ENCODE measurements around the gene SOX3. TPM values are rescaled to one million over a fixed set of nuclear protein-coding genes. Genes with fewer than 3 reads are reported as not detected.
A peak's percentile ranks its signal among the peaks of the same experiment; 100 is the strongest.

The SOX3 gene
- 1 to 10 TPM in 1 of 2 donors, under 1 TPM in 1; 0.27 to 2.0 TPM for total RNA-seq
- 29.3 TPM for polyA plus RNA-seq (2013, experiment 1 of 2)
- 18.7 TPM for polyA plus RNA-seq (2013, experiment 2 of 2)
- long read RNA-seq, experiment 1: 0 reads
- long read RNA-seq, experiment 2, partial matches to known transcripts: 0 of 1 reads
- long read RNA-seq, experiment 2, other reads (novel, unspliced or antisense): 0 of 1 reads
- long read RNA-seq, experiment 3, partial matches to known transcripts: 0 of 1 reads
- long read RNA-seq, experiment 3, other reads (novel, unspliced or antisense): 0 of 1 reads
- long read RNA-seq, experiment 4: 0 reads

GRCh38 chrX:140504371-140505324, at the start of gene SOX3:
SOX3 (minus strand) TSS chrX:140505069; CDS start chrX:140505060, 9 bp downstream.
- Histone ChIP-seq H3K27ac (ENCODE audit: low read depth, low read length) (no peak within 1 kb of the TSS), H3K9ac (ENCODE audit: extremely low read depth, low read length, poor library complexity, severe bottlenecking) (no peak within 1 kb of the TSS), H3K4me1 (ENCODE audit: control insufficient read depth, insufficient read depth, low read length) (no peaks in the 10 kb centered on the region), H3K27me3 (ENCODE audit: control insufficient read depth, insufficient read depth, low read length, poor library complexity, severe bottlenecking) (peaks cover 95% of the 10 kb centered on the region), H3K4me3 (ENCODE audit: low read length) (peak within 1 kb of the TSS; percentile 45), H3K9me3 (ENCODE audit: control insufficient read depth, low read length) (no peaks in the 10 kb centered on the region), H3K36me3 (ENCODE audit: control insufficient read depth, insufficient read depth, low read length) (no peaks in the 10 kb centered on the region)
- H3K27me3 Mint-ChIP-seq (ENCODE audit: insufficient read depth): peaks cover 96% of the 10 kb centered on the region
- no peaks in the 10 kb centered on the region for H3K9me3 Mint-ChIP-seq
- peaks cover 58% of the 10 kb centered on the region for H3K4me1 Mint-ChIP-seq
- 1% methylated on average over 15 to 87 of the region's 87 CpGs for WGBS, 2 experiments (ENCODE audit: insufficient coverage in 1 of 2, insufficient read length in 1 of 2)
- TF ChIP-seq, protein P1, sequence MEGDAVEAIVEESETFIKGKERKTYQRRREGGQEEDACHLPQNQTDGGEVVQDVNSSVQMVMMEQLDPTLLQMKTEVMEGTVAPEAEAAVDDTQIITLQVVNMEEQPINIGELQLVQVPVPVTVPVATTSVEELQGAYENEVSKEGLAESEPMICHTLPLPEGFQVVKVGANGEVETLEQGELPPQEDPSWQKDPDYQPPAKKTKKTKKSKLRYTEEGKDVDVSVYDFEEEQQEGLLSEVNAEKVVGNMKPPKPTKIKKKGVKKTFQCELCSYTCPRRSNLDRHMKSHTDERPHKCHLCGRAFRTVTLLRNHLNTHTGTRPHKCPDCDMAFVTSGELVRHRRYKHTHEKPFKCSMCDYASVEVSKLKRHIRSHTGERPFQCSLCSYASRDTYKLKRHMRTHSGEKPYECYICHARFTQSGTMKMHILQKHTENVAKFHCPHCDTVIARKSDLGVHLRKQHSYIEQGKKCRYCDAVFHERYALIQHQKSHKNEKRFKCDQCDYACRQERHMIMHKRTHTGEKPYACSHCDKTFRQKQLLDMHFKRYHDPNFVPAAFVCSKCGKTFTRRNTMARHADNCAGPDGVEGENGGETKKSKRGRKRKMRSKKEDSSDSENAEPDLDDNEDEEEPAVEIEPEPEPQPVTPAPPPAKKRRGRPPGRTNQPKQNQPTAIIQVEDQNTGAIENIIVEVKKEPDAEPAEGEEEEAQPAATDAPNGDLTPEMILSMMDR (conservative IDR thresholded peaks at IDR 0.05): no peak
- no peaks in the 10 kb centered on the region for H3K36me3 Mint-ChIP-seq (ENCODE audit: low read depth)
- H3K27ac Mint-ChIP-seq: no peak within 1 kb of the TSS
- peak; percentile 85 for DNase-seq
- H3K4me3 Mint-ChIP-seq: peak within 1 kb of the TSS; percentile 61

DNA sequence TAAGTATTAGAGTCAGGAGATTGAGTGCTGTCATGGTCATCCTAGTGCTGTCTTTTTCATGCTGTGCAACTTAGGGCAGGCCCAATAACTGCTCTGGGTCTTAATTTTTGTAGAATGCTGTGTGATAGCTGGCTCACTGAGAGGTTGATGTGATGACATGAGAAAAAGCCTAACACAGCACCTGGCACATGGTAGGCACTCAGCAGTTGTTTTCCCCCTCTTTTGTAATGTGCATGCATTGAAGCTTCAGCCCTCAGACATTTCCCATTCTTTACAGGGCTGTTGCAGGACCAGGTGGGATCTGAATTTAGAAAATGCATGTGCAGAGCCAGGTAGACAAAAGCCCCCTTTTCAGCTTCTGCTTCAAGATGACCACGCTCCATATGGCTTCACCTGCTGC, 44.1 kb upstream of the SOX3 start:
- Mint-ChIP-seq H3K9me3 (no peaks in the 10 kb centered on the region), H3K27me3 (ENCODE audit: insufficient read depth) (peaks cover 35% of the 10 kb centered on the region), H3K27ac (no peak overlapping the region), H3K36me3 (ENCODE audit: low read depth) (no peaks in the 10 kb centered on the region), H3K4me3 (no peak overlapping the region), H3K4me1 (peaks cover 27% of the 10 kb centered on the region)
- Histone ChIP-seq H3K4me1 (ENCODE audit: control insufficient read depth, insufficient read depth, low read length) (peaks cover 2% of the 10 kb centered on the region), H3K36me3 (ENCODE audit: control insufficient read depth, insufficient read depth, low read length) (no peaks in the 10 kb centered on the region), H3K9ac (ENCODE audit: extremely low read depth, low read length, poor library complexity, severe bottlenecking) (no peak overlapping the region), H3K9me3 (ENCODE audit: control insufficient read depth, low read length) (no peaks in the 10 kb centered on the region), H3K4me3 (ENCODE audit: low read length) (no peak overlapping the region), H3K27me3 (ENCODE audit: control insufficient read depth, insufficient read depth, low read length, poor library complexity, severe bottlenecking) (no peaks in the 10 kb centered on the region), H3K27ac (ENCODE audit: low read depth, low read length) (no peak overlapping the region)
- WGBS, 2 experiments (ENCODE audit: insufficient coverage in 1 of 2, insufficient read length in 1 of 2): 92% methylated on average over 1 of the region's 1 CpG; no CpG with 5 or more reads in 1 of the 2 experiments
- no peak for DNase-seq
- TF ChIP-seq, protein P1 (conservative IDR thresholded peaks at IDR 0.05): no peak

DNA sequence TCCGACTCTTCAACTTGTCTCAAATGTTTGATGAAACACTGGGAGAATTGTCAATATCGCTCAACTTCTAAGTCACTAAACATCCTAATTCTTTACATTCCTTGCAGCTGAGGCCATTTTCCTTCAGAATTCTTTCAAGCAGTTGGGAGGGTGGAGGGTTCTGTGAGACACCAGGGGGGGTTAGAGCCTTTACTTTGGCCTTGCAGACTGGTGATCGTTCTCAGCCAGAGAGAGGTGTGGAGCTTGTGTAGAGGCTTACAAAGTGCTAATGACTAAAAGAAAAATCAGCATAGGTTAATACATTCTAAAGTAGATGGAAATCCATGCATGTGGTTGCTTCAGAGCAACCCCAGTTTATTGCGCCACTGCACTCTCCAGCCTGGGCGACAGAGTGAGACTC, 21.3 kb upstream of the SOX3 start:
- H3K4me1 Mint-ChIP-seq: peaks cover 45% of the 10 kb centered on the region
- H3K4me3 Mint-ChIP-seq: no peak overlapping the region
- H3K9me3 ChIP-seq (ENCODE audit: control insufficient read depth, low read length): no peaks in the 10 kb centered on the region
- 7% methylated on average over 3 of the region's 5 CpGs; no CpG with 5 or more reads in 1 of the 2 experiments for WGBS, 2 experiments (ENCODE audit: insufficient coverage in 1 of 2, insufficient read length in 1 of 2)
- H3K27ac ChIP-seq (ENCODE audit: low read depth, low read length): no peak overlapping the region
- TF ChIP-seq, protein P1 (conservative IDR thresholded peaks at IDR 0.05): peak; percentile 76
- no peaks in the 10 kb centered on the region for H3K36me3 Mint-ChIP-seq (ENCODE audit: low read depth)
- peaks cover 4% of the 10 kb centered on the region for H3K4me1 ChIP-seq (ENCODE audit: control insufficient read depth, insufficient read depth, low read length)
- no peaks in the 10 kb centered on the region for H3K36me3 ChIP-seq (ENCODE audit: control insufficient read depth, insufficient read depth, low read length)
- peak; percentile 74 for DNase-seq
- H3K4me3 ChIP-seq (ENCODE audit: low read length): no peak overlapping the region
- no peak overlapping the region for H3K9ac ChIP-seq (ENCODE audit: extremely low read depth, low read length, poor library complexity, severe bottlenecking)
- no peaks in the 10 kb centered on the region for H3K27me3 ChIP-seq (ENCODE audit: control insufficient read depth, insufficient read depth, low read length, poor library complexity, severe bottlenecking)
- peaks cover 18% of the 10 kb centered on the region for H3K27me3 Mint-ChIP-seq (ENCODE audit: insufficient read depth)
- no peaks in the 10 kb centered on the region for H3K9me3 Mint-ChIP-seq
- peak overlapping the region; percentile 60 for H3K27ac Mint-ChIP-seq
